Daoy (cell line): ENCODE data around the gene POTEF. TPM values are rescaled to one million over a fixed set of nuclear protein-coding genes. Genes with fewer than 3 reads are reported as not detected.
"Not testable (repeated sequence)": the region's sequence is repeated elsewhere in the genome, so short reads cannot be mapped to it uniquely, and the experiment has no call there.

Source experiments
- DNase-seq: peaks from one replicate; pipeline ENCODE4 v3.0.0-alpha.2; 2015; ENCODE audit warnings: low read depth
- total RNA-seq: library from RNA; depleted of rRNA; stranded (reverse); fragments of >200 nt; shearing (Covaris generic); gene quantifications from 2 replicates; pipeline ENCODE4 v1.2.3, GENCODE V29; 2014

The POTEF gene
- total RNA-seq, 1 experiment from 2014 or later = 4.0 TPM

- no peak for DNase-seq
Observed at GRCh38 chr2:130152816-130153595, 24.0 kb upstream of the POTEF start.

- not testable (repeated sequence) for DNase-seq
Observed at GRCh38 chr2:130152136-130152815, 23.3 kb upstream of the POTEF start.

DNA sequence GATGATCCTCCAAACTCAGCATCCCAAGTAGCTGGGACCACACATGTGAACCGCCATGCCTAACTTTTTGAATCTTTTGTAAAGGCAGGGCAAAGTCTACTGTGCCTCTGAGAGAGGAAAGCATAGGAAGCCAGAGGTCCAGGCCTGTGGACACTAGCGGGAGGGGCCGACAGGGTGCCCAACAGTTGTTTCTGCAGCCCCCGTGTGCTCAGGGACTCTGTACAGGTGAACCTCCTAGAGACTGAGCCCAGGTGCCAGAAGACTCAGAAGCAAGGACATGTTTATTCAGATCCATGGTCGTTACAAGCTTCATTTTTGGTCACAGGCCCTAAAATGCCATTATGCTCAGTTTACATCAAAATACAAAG lies 22.1 kb upstream of the POTEF start:
- not testable (repeated sequence) for DNase-seq

DNA sequence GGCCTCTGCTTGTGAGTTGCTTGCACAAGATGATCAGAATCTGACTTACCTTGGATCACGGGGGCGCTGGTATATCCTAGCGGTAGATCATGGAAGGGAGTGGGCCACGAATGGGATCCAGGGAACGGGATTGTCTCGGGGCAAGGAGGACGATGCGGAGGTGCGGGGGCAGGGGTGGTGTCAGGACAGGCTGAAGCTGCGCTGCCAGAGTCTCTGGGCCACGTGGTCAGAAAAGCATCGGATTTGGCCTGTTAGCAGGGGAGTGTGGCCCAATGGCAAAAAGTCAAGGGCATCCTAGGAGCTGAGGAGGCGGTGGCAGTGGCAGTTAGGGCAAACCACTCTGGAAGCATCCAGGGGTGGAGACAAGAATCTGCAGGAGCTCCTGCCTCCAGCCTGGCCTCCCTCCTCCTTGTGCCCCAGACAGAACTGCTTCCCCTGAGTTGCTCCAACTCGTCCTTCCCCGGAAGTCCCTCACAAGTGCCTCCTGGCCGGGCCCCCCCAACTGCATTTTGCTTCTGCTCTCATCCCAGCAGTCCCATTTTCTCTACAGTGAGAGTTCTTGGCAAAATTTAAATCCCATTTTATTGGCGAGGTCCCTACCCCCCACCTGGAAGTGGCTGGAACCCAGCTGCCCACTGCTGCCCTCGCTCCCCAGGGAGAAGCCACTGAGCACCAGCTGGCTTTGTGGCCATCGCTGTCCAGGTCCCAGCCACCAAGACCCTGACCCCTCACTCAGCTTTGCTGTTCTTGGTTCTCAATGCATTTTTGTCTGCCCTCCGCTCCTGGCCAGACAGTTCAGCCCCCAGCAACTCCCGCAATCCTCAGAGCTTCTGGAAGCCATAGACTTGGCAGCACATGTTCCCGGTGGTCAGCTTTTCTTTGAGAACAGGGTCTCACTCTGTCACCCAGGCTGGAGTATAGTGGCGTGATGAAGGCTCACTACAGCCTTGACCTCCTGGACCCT lies 21.4 kb upstream of the POTEF start:
- no peak for DNase-seq

- not testable (repeated sequence) for DNase-seq
Observed at GRCh38 chr2:130148515-130148914, 19.5 kb upstream of the POTEF start.

GRCh38 chr2:130145006-130145414 lies 16.0 kb upstream of the POTEF start, which contains the start of gene CCDC74B:
TSS of gene CCDC74B (minus strand) at chr2:130145112. CDS start at chr2:130144996, 116 bp downstream.
- peak; percentile 63 for DNase-seq

GRCh38 chr2:130143266-130144039 lies 14.4 kb upstream of the POTEF start:
- DNase-seq = not testable (repeated sequence)

GRCh38 chr2:130142396-130143265 lies 13.6 kb upstream of the POTEF start:
- DNase-seq = not testable (repeated sequence)

- not testable (repeated sequence) for DNase-seq
Observed at GRCh38 chr2:130141645-130142370, 12.8 kb upstream of the POTEF start.

DNA sequence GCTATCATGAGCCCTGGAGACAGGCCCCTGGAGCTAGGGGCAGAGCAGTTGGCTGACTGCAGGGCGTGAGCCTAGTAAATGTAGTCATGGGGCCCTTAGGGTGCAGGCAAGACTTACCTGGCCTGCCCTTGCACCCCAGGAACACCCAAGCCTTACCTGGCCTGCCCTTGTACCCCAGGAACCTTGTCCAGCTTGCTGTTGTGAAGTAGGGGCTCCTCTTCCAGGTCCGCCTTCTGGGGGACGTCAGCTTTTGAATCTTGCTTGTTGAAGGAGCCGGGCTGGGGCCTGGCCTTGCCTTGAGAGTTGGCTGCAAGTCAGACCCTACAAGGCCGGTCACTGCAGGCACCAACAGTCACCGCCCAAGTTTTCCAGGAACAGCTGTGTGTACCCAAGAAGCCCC lies 12.0 kb upstream of the POTEF start:
- not testable (repeated sequence) for DNase-seq

DNA sequence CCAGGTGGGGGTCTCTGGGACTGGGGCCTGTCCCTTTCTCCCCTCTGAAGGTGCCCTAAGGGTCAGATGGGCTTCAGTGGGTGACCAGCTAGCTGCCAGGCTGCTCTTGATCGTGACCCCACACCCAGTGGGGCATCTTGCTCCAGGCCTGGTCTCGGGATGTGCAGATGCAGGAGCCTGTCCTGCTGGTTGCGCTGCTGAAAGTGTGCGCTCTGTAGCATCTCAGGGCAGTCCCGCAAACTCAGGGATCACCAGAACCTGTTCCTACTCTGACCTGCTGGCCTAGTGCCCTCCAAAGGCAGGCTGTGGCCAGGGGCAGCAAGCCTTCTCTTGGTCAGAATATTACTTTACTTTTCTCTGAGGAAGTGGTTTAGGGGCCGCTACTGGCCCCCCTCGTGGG lies 11.5 kb upstream of the POTEF start:
- DNase-seq = not testable (repeated sequence)

GRCh38 chr2:130139331-130140280 lies 10.6 kb upstream of the POTEF start:
- not testable (repeated sequence) for DNase-seq

DNA sequence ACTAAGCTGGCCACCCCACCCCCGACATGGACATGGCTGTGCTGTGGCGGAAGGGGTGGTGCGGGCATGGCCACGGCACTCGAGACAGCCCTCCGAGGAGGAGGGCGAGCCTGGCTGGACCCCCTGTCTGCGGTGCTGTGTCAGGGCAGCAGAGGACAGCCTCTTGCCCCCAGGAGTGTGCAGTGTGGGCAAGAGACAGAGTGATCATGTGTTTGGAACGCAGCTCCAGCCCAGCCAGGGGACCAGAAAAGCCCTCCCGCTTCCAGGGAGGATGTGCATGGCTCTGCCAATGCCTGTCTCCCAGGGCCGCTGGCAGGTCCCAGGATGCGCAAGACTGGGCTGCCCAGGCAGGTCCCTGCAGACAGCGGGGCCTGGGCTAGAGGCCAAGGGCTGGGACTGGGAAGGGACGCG lies 9.8 kb upstream of the POTEF start:
- DNase-seq = not testable (repeated sequence)

- DNase-seq = not testable (repeated sequence)
Observed at GRCh38 chr2:130138326-130138725, 9.3 kb upstream of the POTEF start.

DNA sequence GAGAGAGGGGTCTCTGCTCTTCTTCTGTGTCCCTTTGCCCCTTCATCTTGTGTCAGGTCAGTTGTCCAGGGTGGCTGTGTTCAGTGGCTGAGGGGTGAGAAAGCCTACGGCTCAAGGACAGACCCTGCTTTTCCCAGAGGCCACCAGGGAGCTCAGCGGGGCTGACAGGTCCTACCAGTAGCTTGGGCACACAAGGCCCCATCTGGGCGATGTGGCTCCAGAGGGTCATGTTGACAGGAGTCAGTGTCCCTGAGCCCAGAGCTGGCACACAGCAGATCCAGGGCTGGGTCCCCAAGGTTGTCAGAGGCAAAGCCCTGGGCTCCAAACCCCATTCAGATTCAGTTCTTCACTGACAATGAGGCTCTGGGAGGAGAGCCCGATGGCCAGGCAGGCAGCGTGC lies 8.1 kb upstream of the POTEF start:
- DNase-seq = not testable (repeated sequence)

DNA sequence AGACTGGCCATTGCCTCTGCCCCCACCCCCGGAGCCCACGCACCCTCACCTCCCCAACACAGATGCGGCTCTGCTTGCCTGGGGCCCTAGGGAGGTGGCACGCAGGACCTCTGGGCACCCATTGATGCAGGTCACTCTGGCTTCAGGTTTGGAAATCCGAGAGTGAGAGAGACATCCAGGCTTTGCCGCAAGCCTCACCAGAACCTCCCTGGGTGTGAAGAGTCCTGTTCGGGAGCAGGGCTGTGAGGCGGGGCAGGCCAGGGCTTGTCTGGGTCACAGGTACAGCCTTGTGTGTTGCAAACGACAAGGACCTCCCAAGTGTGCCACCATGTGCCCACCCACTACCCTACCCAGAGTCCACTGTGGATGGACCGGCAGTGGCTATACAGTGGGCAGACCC lies 7.5 kb upstream of the POTEF start:
- DNase-seq = not testable (repeated sequence)

DNA sequence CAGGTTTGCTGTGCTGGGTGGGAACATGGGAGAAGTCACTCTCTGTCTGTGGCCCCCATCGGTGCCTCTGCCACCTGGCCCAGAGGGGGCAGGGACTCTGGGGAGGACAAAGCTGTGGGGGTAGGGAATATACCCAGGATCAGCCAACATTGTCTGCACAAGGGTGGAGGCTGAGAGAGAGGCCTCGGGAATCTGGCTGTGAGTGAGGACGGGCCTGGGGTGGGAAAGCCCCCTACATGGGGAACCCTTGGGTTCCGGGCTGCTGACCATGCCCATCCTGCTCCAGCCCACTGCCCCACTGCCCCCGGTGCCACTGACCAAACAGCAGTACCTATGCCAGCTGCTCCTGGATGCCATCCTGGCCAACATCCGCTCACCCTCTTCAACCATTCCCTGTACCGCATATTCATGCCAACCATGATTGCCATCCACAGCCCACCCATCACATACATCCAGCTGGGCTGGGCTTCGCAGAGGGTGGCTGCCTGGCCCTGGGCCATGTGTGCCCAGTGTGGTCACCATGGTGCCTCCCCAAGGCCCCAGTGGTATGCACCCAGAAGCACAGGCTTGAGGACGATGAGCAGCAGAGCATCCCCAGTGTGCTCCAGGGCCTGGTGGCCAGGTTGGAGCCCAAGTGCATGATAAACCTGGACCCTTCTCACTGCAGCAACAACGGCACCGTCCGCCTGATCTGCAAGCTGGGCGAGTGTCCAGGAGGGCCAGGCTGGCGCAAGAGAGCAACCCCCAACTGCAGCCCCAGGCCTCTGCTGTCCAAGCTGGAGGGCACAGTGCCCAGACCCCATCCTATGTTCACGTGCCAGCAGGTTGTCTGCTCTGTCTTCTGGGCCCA lies 6.9 kb upstream of the POTEF start:
- DNase-seq = no peak
